Measurements from ENCODE around the gene SGSM1.
"Not testable (repeated sequence)": the region's sequence is repeated elsewhere in the genome, so short reads cannot be mapped to it uniquely, and the experiment has no call there.

The SGSM1 gene

DNA sequence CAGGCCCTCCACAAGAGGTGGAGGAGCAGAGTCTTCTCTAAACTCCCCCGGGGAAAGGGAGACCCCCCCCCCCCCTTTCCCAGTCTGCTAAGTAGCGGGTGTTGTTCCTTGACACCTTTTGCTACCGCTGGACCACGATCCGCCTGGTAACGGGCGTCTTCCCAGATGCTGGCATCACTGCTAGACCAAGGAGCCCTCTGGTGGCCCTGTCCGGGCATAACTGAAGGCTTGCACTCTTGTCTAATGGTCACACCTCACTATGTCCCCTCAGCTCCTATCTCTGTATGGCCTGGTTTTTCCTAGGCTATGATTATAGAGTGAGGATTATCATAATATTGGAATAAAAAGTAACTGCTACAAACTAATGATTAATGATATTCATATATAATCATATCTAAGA lies 31.5 kb downstream of the SGSM1 start:
- not testable (repeated sequence) for DNase-seq (ENCODE audit: low read depth)

DNA sequence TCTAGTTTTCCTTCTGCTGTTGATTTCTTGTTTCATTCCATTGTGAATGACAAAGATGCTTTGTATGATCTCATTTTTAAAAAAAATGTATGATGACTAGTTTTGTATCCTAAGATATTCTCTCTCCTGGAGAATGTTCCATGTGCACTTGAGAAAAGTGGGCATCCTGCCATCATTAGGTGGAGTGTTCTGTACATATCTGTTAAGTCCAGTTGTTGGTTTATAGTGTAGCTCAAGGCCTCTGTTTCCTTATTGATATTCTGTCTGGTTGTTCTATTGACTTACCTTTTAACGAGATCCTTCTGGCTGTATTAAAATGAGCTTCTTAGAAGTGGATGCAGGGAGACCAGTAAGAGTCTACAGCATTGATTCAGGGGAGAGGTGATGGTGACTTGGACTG lies 35.2 kb downstream of the SGSM1 start:
- no peak for DNase-seq (ENCODE audit: low read depth)

DNA sequence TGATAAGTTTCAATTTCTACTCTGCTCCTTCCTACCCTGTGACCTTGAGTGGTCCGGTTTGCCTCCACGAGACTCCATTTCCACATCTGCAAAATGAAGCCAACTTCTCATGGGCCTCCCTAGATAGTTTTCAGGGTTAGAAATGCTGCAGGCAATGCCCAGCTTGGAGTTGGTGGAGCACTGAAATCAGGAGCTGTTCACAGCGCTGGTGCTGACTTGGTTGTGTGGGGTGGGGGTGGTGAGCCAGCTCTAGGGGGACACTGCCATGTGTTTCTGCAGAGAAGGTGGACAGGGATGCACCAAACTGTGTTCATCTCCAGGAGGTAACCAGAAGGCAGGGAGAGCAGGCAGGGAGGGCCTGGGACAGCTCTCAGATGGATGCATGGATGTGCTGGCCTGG lies 37.0 kb downstream of the SGSM1 start:
- no peak for DNase-seq (ENCODE audit: low read depth)

- DNase-seq (ENCODE audit: low read depth): no peak
Observed at GRCh38 chr22:24845041-24845898, 39.3 kb downstream of the SGSM1 start.

GRCh38 chr22:24847490-24847889 lies 41.5 kb downstream of the SGSM1 start:
- DNase-seq (ENCODE audit: low read depth): no peak

GRCh38 chr22:24848559-24849168 lies 42.7 kb downstream of the SGSM1 start:
- no peak for DNase-seq (ENCODE audit: low read depth)

GRCh38 chr22:24855794-24856193 lies 49.8 kb downstream of the SGSM1 start:
- DNase-seq (ENCODE audit: low read depth): no peak

DNA sequence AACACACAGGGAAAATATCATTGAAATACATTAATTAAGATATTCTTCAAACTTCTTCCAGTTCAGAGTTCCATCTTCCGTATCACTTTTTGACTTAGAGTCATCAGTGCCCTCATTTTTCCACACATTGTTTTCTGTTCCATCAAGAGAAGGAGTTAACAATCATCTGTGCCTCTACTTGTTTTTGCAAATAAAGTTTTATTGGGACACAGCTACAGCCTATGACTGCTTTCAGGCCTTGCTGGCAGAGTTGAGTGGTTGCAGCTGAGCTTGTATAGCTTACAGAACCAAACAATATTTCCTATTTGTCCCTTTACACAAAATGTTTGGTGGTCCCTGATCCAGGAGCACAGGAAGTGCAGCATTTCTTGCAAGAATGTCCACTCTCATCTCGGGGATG lies 51.6 kb downstream of the SGSM1 start:
- DNase-seq (ENCODE audit: low read depth): no peak

- no peak for DNase-seq (ENCODE audit: low read depth)
Observed at GRCh38 chr22:24859587-24859986, 53.6 kb downstream of the SGSM1 start.

DNA sequence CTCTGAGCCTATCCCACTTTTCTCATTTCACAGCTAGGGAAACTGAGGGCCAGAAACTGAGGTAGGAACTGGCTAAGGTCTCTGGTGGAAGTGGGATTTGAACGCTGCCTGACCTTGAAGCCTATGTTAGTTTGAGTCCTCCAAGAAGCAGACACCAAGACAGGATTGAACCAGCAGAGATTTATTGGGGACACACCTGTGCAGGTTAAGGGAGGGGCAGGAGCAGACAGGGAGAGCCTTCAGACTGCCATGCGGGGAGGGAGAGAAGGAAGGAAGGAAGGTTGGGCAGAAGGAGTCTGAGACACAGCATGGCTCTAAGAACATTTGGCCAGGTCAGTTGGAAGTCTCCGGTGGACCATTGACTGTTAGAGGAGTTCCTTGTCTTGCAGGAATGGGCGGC lies 59.5 kb downstream of the SGSM1 start:
- no peak for DNase-seq (ENCODE audit: low read depth)

DNA sequence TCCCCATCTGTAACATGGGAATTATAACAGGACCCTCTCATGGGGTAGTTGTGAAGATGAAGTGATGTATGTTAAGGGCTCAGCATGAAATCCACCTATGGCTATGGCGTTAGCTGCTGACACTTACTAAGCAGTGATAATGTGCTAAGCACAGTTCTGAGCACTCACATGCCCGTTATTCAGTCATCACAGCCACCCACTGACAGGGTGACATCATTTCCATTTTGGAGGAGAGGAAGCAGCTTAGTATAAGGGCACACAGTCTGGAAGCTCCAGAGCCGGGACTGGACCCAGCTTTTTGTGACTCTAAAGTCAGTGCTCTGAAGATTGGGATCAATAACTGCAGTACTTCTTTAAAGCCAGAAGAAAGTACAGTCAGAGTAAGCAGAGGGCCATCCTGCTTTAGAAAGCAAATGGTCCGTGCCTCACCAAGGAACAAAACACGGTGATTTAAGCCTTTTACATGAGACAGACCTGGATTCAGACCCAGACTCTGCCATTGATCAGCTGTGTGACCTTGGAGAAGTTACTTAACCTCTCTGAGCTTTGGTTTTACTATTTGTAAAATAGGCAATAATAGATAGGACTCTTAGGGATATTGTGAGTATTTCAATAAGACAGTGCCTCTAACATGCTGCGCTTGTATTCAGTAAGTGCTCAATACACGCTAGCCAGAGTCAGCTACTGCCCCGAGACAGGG lies 61.5 kb downstream of the SGSM1 start:
- DNase-seq (ENCODE audit: low read depth): no peak

GRCh38 chr22:24868979-24869378 lies 63.0 kb downstream of the SGSM1 start:
- DNase-seq (ENCODE audit: low read depth): no peak

DNA sequence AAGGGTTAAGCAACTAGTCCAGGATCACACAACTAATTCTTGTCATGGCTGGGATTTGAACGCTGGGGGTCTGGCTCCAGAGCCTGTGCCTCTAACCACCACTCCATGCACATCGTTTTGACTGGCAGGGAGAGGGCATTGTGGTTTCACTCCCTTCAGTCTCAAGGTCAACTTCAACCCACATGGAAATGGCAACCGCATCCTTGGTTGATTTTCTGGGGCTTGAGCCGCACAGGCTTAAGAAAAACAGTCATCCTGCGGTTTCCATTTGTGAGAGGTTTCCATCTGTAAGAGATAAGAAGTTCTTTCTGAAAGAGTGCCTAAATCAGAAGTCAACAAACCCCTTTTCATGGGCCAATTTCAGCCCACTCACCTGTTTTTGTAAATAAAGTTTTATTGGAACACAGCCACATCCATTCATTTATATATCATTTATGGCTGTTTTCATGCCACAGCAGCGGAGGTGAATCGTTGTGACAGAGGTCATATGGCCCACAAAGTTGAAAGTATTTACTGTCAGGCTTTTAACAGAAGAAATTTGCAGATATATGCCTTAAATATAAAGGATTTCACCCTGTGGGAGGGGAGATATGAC lies 65.7 kb downstream of the SGSM1 start:
- no peak for DNase-seq (ENCODE audit: low read depth)

- no peak for DNase-seq (ENCODE audit: low read depth)
Observed at GRCh38 chr22:24873226-24873625, 67.2 kb downstream of the SGSM1 start.

- no peak for DNase-seq (ENCODE audit: low read depth)
Observed at GRCh38 chr22:24875862-24876506, 70.0 kb downstream of the SGSM1 start.

DNA sequence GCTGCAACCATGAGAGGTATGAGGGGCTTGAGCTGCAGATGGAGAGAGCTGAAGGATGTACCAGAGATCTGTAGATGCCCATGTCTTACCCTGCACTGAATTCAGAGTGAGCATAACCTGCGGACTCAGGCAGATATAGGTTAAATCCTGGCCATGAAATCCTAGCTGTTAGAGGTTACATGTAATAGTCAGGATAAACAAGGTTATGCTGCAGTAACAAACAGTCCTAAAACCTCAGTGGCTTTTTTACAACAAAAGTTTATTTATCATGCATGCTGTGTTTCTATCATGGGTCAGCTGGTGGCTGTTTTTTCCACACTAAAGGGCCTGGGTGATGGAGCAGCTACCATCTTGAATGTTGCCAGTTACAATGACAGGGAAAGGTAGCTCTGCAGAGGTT lies 70.7 kb downstream of the SGSM1 start:
- no peak for DNase-seq (ENCODE audit: low read depth)

GRCh38 chr22:24878969-24879368 lies 73.0 kb downstream of the SGSM1 start:
- no peak for DNase-seq (ENCODE audit: low read depth)

DNA sequence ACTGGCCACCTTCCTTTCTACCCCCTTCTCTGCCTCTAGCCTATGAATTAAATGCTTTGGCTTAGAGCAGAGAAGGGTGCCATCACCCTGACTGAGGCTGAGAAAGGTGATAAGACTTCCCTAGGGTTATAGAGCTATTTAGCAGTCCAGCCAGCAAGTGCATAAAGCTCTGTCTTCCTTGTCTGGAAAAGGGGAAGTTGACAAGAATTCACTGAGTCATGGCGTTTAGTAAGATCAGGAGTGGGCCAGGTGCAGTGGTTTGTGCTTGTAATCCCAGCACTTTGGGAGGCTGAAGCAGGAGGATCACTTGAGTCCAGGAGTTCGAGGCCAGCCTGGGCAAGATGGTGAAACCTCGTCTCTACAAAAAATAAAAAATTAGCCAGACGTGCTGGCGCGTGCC lies 77.4 kb downstream of the SGSM1 start:
- no peak for DNase-seq (ENCODE audit: low read depth)

DNA sequence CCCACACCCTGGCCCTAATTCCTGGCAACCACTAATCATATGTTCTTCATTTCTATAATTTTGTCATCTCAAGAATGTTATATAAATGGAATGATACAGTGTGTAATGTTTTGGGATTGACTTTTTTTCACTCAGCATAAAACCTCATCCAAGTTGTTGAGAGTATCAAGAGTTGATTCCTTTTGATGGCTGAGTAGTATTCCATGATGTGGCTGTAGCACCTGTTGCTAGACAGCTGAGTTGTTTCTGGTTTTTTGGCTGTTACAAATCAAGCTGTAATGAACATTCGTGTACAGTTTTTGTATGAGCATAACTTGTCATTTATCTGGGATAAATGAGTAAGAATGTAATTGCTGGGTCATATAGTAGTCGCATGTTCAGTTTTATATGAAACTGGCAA lies 81.2 kb downstream of the SGSM1 start:
- no peak for DNase-seq (ENCODE audit: low read depth)

GRCh38 chr22:24893341-24894070 lies 87.5 kb downstream of the SGSM1 start:
- DNase-seq (ENCODE audit: low read depth): no peak

GRCh38 chr22:24894220-24894975 lies 88.4 kb downstream of the SGSM1 start:
- DNase-seq (ENCODE audit: low read depth): no peak
